T-cell (primary cell): Measurements from ENCODE around the gene CNTNAP2. TPM values are rescaled to one million over a fixed set of nuclear protein-coding genes. Genes with fewer than 3 reads are reported as not detected.

Source experiments
- ATAC-seq, 4 experiments: fragments of 200-7000 bp in 3 of 4; fragments of 150-1000 bp in 1 of 4; cut with Tn5 transposase; replicated peaks in 1 of 4; 1 replicate in 3 of 4; 2 replicates in 1 of 4; pipeline ENCODE4 v1.10.0; 2021; ENCODE audit warnings: moderate library complexity in 3 of 4, mild to moderate bottlenecking in 2 of 4, moderate number of reproducible peaks in 1 of 4
- CTCF ChIA-PET, 2 donors: fragments of 300-600 bp; sonication (Branson Sonifier 250); formaldehyde crosslinking; loops; one replicate each; lab custom pipeline; 2022; ENCODE audit warnings: antibody characterized with exemption in 2 of 2; lab: Charles Lee
- POLR2A ChIA-PET, 2 donors: fragments of 300-600 bp; sonication (Branson Sonifier 250); formaldehyde crosslinking; loops; one replicate each; lab custom pipeline; 2022; ENCODE audit warnings: antibody characterized with exemption in 2 of 2; lab: Charles Lee
- DNase-seq, 35 experiments: peaks; one replicate each; pipeline versions ENCODE4 v3.0.0 to v3.0.0-alpha.2; 2013 to 2023
- H3K27ac ChIP-seq: one replicate; pipeline ENCODE4 v1.5.1; 2013; ENCODE audit warnings: low read length
- H3K27me3 ChIP-seq, 2 experiments: replicated peaks in 1 of 2; 1 replicate in 1 of 2; 2 replicates in 1 of 2; pipeline versions ENCODE4 v1.6.1 to v1.7.0; 2013; ENCODE audit warnings: low read length in 1 of 2, mixed read lengths in 1 of 2; ENCODE audit not compliant: control insufficient read depth in 2 of 2, insufficient read depth in 2 of 2; ENCODE audit errors: extremely low read depth in 1 of 2
- H3K36me3 ChIP-seq, 2 donors: 1 replicate in 1 of 2; 2 replicates in 1 of 2; pipeline versions ENCODE4 v1.6.1 to v1.7.0; 2013; ENCODE audit warnings: low read length in 1 of 2; ENCODE audit not compliant: control insufficient read depth in 2 of 2, insufficient read depth in 1 of 2; ENCODE audit errors: extremely low read depth in 1 of 2
- H3K4me1 ChIP-seq, 2 experiments: 1 replicate in 1 of 2; 2 replicates in 1 of 2; pipeline versions ENCODE4 v1.6.1 to v1.7.0; 2013; ENCODE audit warnings: low read length in 2 of 2, mixed read lengths in 1 of 2; ENCODE audit not compliant: insufficient read depth in 2 of 2, control insufficient read depth in 1 of 2; ENCODE audit errors: extremely low read depth in 1 of 2
- H3K4me3 ChIP-seq, 2 donors: 1 replicate in 1 of 2; 2 replicates in 1 of 2; pipeline versions ENCODE4 v1.5.1 to v1.7.0; 2013; ENCODE audit warnings: mild to moderate bottlenecking in 2 of 2, low read length in 1 of 2, moderate library complexity in 1 of 2; ENCODE audit not compliant: control insufficient read depth in 1 of 2; ENCODE audit errors: extremely low read depth in 1 of 2
- H3K9me3 ChIP-seq: 2 replicates; pipeline ENCODE4 v1.7.0; 2013
- H3K27ac Mint-ChIP-seq, 2 donors: one replicate each; pipeline ENCODE4 v1.8.0; 2020 to 2021; ENCODE audit warnings: mild to moderate bottlenecking in 2 of 2, mixed read lengths in 2 of 2
- H3K27me3 Mint-ChIP-seq, 2 donors: one replicate each; pipeline ENCODE4 v1.8.0; 2021 to 2022; ENCODE audit warnings: mixed read lengths in 2 of 2
- H3K36me3 Mint-ChIP-seq: one replicate; pipeline ENCODE4 v1.8.0; 2021; ENCODE audit warnings: mixed read lengths
- H3K4me1 Mint-ChIP-seq, 3 donors: one replicate each; pipeline ENCODE4 v1.8.0; 2020 to 2022; ENCODE audit warnings: mixed read lengths in 3 of 3, mild to moderate bottlenecking in 1 of 3
- H3K4me3 Mint-ChIP-seq, 3 donors: one replicate each; pipeline ENCODE4 v1.8.0; 2020 to 2022; ENCODE audit warnings: mild to moderate bottlenecking in 3 of 3, mixed read lengths in 3 of 3, moderate library complexity in 3 of 3
- H3K9me3 Mint-ChIP-seq, 3 donors: one replicate each; pipeline ENCODE4 v1.8.0; 2020 to 2022; ENCODE audit warnings: mixed read lengths in 3 of 3
- WGBS: methylation state at CpG from one replicate; pipeline ENCODE4 v1.1.5; 2013; ENCODE audit warnings: missing lambda C conversion rate; ENCODE audit not compliant: insufficient coverage; 5-methylcytosine and 5-hydroxymethylcytosine counted together
- total RNA-seq, 35 experiments: library from RNA in 6 of 35; stranded (reverse) in 6 of 35; fragments of 120-200 nt in 1 of 35; gene quantifications; one replicate each; pipeline versions ENCODE4 v1.2.1 to v1.2.4 and lab custom pipeline; 2013 to 2026

Gene CNTNAP2
- total RNA-seq, 5 donors from 2014 or later (not counting 1 experiment from before 2014, with no cell fraction given) = 0.15 to 0.72 (median 0.21) TPM

- no CpG with 5 or more reads among the region's 1 CpG for WGBS
- H3K9me3 Mint-ChIP-seq = peaks cover 0 to 11% (median 7%) of the 10 kb centered on the region in 3 donors
Observed at GRCh38 chr7:146423446-146423845, 306.8 kb downstream of the CNTNAP2 start.

GRCh38 chr7:146424084-146424483, 307.5 kb downstream of the CNTNAP2 start:
- DNase-seq = no peak
- 80% methylated on average over 2 of the region's 6 CpGs for WGBS
- H3K4me3 ChIP-seq = no peak overlapping the region
- ChIA-PET POLR2A (no interaction called here), CTCF (no interaction called here)
- ATAC-seq = no peak
- Mint-ChIP-seq H3K36me3 (no peaks in the 10 kb centered on the region), H3K27me3 (no peaks in the 10 kb centered on the region), H3K9me3 (peaks cover 4 to 8% (median 7%) of the 10 kb centered on the region in 3 donors), H3K4me1 (no peaks in the 10 kb centered on the region), H3K27ac (no peak overlapping the region), H3K4me3 (no peak overlapping the region)
- H3K4me1 ChIP-seq = no peaks in the 10 kb centered on the region
- no peak overlapping the region for H3K27ac ChIP-seq
- H3K9me3 ChIP-seq = no peaks in the 10 kb centered on the region
- H3K27me3 ChIP-seq = no peaks in the 10 kb centered on the region
- H3K36me3 ChIP-seq = no peaks in the 10 kb centered on the region

More at GRCh38 chr7:146423446-146423845, 306.8 kb downstream of the CNTNAP2 start:
- H3K27ac Mint-ChIP-seq = no peak overlapping the region
- Histone ChIP-seq H3K36me3 (no peaks in the 10 kb centered on the region), H3K27ac (no peak overlapping the region), H3K4me3 (no peak overlapping the region), H3K4me1 (no peaks in the 10 kb centered on the region), H3K27me3 (no peaks in the 10 kb centered on the region), H3K9me3 (no peaks in the 10 kb centered on the region)
- DNase-seq (no peak), ATAC-seq (no peak)
- no peak overlapping the region for H3K4me3 Mint-ChIP-seq
- no peaks in the 10 kb centered on the region for H3K4me1 Mint-ChIP-seq
- no peaks in the 10 kb centered on the region for H3K36me3 Mint-ChIP-seq
- CTCF ChIA-PET = no interaction called here
- H3K27me3 Mint-ChIP-seq = no peaks in the 10 kb centered on the region
- POLR2A ChIA-PET = no interaction called here

GRCh38 chr7:146433501-146433900, 316.9 kb downstream of the CNTNAP2 start:
- POLR2A ChIA-PET = no interaction called here
- CTCF ChIA-PET = no interaction called here
- no peak overlapping the region for H3K27ac ChIP-seq

GRCh38 chr7:146443102-146443501, 326.5 kb downstream of the CNTNAP2 start:
- H3K36me3 Mint-ChIP-seq = no peaks in the 10 kb centered on the region
- CTCF ChIA-PET = no interaction called here
- no peaks in the 10 kb centered on the region for H3K36me3 ChIP-seq
- WGBS = no CpG with 5 or more reads among the region's 9 CpGs
- ATAC-seq = no peak
- no peak overlapping the region for H3K27ac Mint-ChIP-seq
- no peak overlapping the region for H3K4me3 Mint-ChIP-seq
- no peak overlapping the region for H3K4me3 ChIP-seq
- H3K9me3 ChIP-seq = no peaks in the 10 kb centered on the region
- no peaks in the 10 kb centered on the region for H3K4me1 Mint-ChIP-seq
- POLR2A ChIA-PET = no interaction called here
- no peaks in the 10 kb centered on the region for H3K27me3 ChIP-seq
- peaks cover 0 to 10% (median 8%) of the 10 kb centered on the region in 3 donors for H3K9me3 Mint-ChIP-seq
- no peaks in the 10 kb centered on the region for H3K27me3 Mint-ChIP-seq
- H3K27ac ChIP-seq = no peak overlapping the region
- no peak for DNase-seq
- H3K4me1 ChIP-seq = no peaks in the 10 kb centered on the region

More at GRCh38 chr7:146433501-146433900, 316.9 kb downstream of the CNTNAP2 start:
- Mint-ChIP-seq H3K27me3 (no peaks in the 10 kb centered on the region), H3K9me3 (peaks cover 7 to 25% (median 11%) of the 10 kb centered on the region in 3 donors), H3K4me1 (no peaks in the 10 kb centered on the region), H3K27ac (no peak overlapping the region), H3K36me3 (no peaks in the 10 kb centered on the region), H3K4me3 (no peak overlapping the region)
- H3K9me3 ChIP-seq = no peaks in the 10 kb centered on the region
- 94% methylated on average over 2 of the region's 3 CpGs for WGBS
- no peaks in the 10 kb centered on the region for H3K27me3 ChIP-seq
- DNase-seq (no peak), ATAC-seq (no peak)
- H3K4me1 ChIP-seq = no peaks in the 10 kb centered on the region
- no peak overlapping the region for H3K4me3 ChIP-seq
- H3K36me3 ChIP-seq = no peaks in the 10 kb centered on the region

- no peaks in the 10 kb centered on the region for H3K9me3 ChIP-seq
- H3K27me3 ChIP-seq = no peaks in the 10 kb centered on the region
- Mint-ChIP-seq H3K4me1 (no peaks in the 10 kb centered on the region), H3K27me3 (no peaks in the 10 kb centered on the region), H3K4me3 (no peak overlapping the region), H3K27ac (no peak overlapping the region), H3K9me3 (peaks cover 5 to 26% (median 16%) of the 10 kb centered on the region in 3 donors), H3K36me3 (no peaks in the 10 kb centered on the region)
- ATAC-seq = no peak
- 100% methylated on average over 1 of the region's 4 CpGs for WGBS
- ChIA-PET POLR2A (no interaction called here), CTCF (no interaction called here)
- no peak for DNase-seq
- H3K4me3 ChIP-seq = no peak overlapping the region
- no peak overlapping the region for H3K27ac ChIP-seq
- no peaks in the 10 kb centered on the region for H3K4me1 ChIP-seq
- H3K36me3 ChIP-seq = no peaks in the 10 kb centered on the region
Observed at GRCh38 chr7:146449625-146450024, 333.0 kb downstream of the CNTNAP2 start.

- H3K4me3 ChIP-seq = no peak overlapping the region
- ATAC-seq (no peak), DNase-seq (no peak)
- no peak overlapping the region for H3K27ac ChIP-seq
- no peaks in the 10 kb centered on the region for H3K9me3 ChIP-seq
- WGBS = no CpG with 5 or more reads among the region's 2 CpGs
- ChIA-PET POLR2A (no interaction called here), CTCF (no interaction called here)
- no peaks in the 10 kb centered on the region for H3K36me3 Mint-ChIP-seq
- no peak overlapping the region for H3K27ac Mint-ChIP-seq
- no peaks in the 10 kb centered on the region for H3K4me1 ChIP-seq
- no peak overlapping the region for H3K4me3 Mint-ChIP-seq
- H3K36me3 ChIP-seq = no peaks in the 10 kb centered on the region
- H3K27me3 Mint-ChIP-seq = no peaks in the 10 kb centered on the region
- no peaks in the 10 kb centered on the region for H3K4me1 Mint-ChIP-seq
- peaks cover 11 to 19% (median 15%) of the 10 kb centered on the region in 3 donors for H3K9me3 Mint-ChIP-seq
- H3K27me3 ChIP-seq = no peaks in the 10 kb centered on the region
Observed at GRCh38 chr7:146455091-146455655, 338.6 kb downstream of the CNTNAP2 start.
